NK-92 (cell line): ENCODE data around the gene ZBTB40.

ENCODE experiments used
- DNase-seq: peaks from one replicate; lab custom pipeline; 2025; ENCODE audit not compliant: unreplicated experiment; lab: John Stamatoyannopoulos, UW

The ZBTB40 gene, protein sequence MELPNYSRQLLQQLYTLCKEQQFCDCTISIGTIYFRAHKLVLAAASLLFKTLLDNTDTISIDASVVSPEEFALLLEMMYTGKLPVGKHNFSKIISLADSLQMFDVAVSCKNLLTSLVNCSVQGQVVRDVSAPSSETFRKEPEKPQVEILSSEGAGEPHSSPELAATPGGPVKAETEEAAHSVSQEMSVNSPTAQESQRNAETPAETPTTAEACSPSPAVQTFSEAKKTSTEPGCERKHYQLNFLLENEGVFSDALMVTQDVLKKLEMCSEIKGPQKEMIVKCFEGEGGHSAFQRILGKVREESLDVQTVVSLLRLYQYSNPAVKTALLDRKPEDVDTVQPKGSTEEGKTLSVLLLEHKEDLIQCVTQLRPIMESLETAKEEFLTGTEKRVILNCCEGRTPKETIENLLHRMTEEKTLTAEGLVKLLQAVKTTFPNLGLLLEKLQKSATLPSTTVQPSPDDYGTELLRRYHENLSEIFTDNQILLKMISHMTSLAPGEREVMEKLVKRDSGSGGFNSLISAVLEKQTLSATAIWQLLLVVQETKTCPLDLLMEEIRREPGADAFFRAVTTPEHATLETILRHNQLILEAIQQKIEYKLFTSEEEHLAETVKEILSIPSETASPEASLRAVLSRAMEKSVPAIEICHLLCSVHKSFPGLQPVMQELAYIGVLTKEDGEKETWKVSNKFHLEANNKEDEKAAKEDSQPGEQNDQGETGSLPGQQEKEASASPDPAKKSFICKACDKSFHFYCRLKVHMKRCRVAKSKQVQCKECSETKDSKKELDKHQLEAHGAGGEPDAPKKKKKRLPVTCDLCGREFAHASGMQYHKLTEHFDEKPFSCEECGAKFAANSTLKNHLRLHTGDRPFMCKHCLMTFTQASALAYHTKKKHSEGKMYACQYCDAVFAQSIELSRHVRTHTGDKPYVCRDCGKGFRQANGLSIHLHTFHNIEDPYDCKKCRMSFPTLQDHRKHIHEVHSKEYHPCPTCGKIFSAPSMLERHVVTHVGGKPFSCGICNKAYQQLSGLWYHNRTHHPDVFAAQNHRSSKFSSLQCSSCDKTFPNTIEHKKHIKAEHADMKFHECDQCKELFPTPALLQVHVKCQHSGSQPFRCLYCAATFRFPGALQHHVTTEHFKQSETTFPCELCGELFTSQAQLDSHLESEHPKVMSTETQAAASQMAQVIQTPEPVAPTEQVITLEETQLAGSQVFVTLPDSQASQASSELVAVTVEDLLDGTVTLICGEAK

DNA sequence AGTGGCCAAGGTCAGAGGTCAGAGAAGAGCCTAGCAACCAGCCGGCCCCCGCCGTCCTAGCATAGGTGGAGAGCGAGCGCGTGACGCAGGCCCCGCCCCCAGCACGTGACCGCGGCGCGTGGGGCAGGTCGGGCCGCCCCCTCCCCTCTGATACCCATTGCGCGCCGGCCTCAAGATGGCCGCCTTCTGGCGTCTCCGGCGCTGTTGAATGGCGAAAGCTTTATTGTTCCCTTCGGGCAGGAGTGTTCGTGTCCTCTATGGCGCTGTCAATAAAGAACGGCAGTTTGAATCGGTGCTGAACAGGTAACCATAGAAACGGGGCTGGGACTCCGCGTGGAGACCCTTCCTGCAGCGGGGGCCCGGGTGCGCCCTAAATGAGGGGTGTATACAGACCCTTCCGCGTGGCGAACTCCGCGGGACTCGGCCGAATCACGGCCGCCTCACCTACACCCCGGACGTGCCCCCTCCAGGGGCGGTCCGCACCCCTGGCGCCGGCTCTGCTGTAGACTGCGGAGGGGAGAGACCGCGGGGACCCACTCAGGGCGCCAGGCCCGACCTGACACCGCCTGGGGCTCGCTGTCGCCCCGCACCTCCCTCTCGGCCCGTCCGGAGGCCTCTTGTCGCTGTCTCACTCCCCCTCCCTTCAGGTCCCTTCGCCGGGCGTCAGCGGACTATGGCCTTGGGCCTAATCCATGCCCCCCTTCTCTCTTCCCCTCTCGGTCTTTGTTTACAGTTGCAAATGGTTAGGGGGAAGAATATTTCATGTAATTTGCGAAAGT is at the start of gene ZBTB40:
Gene ZBTB40 (plus strand): TSS at position 150 of the 779 bp plus-strand sequence. CDS start 38,098 bp downstream, outside the sequence.
- peak; percentile 41 for DNase-seq

DNA sequence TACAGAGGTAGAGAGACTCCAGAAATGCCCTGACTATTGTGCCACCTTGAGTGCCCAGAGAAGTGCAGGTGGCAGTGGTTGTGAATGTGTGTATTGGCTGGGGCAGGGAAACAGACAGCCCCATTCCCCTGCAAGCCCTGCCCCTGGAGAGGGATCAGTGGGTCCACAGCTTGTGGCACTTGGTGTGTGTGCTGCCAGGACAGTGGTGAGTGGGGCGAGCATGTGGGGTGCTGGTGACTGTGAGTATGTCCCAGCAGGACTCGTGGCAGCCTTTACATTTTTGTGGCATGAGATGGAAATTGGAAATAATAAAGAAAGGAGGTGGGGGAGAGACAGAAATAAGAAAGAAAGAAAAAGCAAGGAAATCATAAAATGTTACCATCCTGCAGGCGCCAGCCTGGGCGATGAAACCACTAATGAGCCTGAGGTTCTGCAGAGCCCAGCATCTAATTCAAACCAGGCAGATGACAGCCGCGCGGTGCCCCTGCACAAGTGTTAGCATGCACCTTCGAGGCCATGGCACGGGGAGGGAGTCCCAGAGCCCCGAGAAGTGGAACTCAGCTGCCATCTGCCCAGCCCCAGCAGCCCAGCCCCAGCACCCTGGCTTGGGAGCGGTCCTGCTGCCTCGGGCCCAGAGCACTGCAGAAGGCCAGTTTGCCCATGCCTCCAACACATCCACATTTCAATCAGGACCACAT is 49.1 kb upstream of the ZBTB40 start:
- no peak for DNase-seq

DNA sequence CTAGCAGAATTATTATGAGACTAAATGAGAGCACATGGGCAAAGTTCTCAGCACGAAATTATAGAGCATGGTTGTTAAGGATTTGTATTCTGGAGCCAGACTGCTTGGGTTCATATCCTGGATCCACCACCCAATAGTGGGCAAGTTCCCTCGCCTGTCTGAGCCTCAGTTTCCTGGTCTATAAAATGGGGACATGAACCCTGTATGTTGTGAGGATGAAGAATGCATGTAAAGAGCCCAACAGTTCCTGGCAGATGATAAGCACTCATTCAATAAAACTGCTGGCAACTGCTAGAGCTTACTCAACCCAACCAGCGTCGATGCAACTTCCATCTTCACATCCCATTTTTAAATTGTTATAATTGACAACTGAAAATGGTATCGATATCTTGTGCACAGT is 47.2 kb upstream of the ZBTB40 start:
- DNase-seq, result no peak

DNA sequence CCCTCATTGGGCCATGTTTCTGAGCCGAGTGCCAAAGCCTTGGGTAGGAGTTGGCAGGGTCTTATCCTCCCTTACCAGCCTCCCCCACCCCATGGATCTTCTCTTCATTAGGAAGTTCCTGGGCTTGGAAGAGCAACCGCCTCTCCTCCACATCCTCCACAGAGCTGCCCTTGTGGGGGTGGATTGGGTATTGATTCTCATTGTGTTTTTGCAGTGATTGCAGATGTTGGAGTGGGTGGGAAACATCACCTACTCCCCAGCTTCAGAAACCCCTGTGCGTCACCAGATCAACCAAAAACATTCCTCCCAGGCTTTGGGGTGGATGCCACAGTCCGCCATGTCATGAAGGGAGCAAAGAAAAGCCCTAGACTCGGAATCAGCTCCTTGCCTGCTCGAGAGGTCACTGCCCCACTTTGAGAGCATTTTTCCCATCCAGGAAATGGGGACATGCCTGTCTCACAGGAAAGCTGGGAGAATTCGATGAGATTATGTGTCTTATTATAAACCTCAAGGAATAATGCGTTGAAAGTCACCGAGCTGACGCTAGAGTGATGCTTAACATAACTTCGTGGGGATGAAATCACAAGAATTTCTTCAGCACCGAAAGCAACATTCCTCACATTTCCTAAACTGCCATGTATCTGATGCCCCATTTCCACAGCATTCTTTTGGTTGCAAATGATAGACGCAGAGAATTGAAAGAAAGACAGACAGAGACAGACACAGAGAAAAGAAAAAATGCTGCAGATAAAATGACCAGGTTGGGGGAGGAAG is 44.7 kb upstream of the ZBTB40 start:
- no peak for DNase-seq

DNA sequence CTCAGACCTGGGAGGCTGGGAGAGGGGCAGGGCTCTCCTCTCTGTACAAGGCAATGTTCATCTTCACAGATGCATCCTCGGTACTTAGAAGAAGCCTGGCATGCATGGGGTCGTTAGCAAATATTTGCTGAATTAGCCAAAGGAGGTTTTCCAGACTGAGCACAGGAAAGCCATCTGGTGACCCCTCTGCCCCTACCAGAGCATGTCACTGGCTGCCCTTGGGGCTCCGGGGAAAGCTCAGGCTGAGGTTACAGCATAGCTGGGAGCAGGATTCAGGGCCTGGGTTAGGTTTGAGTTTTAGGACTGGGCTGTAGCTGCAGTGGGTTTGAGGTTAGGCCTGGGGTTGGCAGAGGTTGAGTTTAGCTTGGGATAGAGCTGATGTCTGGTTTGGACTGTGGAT is 43.4 kb upstream of the ZBTB40 start:
- no peak for DNase-seq

DNA sequence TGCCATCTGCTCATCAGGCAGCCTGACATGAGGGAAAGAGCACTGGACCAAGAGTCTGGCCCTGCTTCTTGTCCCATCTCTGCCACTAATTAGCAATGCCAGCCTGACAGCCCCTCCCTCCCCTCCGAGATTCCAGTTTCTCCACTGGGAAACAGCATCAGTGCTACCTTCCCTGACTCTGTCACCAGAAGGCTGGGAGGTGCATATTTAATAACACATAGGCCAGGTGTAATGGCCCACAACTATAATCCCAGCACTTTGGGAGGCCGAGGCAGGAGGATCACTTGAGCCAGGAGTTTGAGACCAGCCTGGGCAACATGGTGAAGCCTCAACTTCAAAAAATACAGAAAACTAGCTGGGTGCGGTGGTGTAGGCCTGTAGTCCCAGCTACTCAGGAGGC is 41.2 kb upstream of the ZBTB40 start:
- DNase-seq, result no peak

DNA sequence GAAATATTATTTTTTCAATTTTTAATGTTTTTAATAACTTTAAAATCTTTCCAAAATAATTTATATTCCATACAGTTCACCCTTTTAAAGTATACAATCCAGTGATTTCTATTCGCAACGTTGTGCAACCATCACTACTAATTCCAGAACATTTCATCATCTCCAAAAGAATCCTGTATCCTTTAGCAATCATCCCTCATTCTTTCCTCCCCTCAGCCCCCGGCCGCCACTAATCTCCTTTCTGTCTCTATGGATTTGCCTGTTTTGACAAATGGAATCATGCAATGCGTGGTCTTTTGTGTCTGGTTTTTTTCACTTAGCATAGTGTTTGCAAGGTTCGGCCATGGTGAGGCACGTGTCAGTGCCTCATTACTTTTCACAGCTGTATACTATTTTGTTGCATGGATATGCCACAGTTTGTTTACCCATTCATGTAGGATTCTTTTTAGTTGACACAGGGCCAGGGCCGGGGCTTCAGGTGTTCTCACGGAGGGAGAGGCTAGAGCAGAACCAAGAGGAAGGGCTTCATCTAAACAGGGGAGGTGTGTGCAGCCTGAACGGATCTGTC is 40.6 kb upstream of the ZBTB40 start:
- no peak for DNase-seq

DNA sequence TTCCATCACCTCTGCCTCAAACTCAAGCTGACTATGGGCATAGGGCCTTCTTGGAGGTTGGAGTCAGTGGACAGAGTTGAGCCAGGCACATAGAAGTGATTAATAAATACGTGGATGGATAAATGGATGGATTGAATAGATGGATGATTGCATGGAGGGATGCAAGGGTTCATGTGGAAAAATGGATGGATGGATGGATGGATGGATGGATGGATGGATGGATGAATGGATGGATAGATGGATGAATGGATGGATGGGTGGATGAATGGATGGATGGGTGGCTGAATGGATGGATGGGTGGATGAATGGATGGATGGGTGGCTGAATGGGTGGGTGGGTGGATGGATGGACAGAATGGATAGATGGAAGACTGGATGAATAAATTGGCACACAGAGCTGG is 40.1 kb upstream of the ZBTB40 start:
- DNase-seq, result no peak

DNA sequence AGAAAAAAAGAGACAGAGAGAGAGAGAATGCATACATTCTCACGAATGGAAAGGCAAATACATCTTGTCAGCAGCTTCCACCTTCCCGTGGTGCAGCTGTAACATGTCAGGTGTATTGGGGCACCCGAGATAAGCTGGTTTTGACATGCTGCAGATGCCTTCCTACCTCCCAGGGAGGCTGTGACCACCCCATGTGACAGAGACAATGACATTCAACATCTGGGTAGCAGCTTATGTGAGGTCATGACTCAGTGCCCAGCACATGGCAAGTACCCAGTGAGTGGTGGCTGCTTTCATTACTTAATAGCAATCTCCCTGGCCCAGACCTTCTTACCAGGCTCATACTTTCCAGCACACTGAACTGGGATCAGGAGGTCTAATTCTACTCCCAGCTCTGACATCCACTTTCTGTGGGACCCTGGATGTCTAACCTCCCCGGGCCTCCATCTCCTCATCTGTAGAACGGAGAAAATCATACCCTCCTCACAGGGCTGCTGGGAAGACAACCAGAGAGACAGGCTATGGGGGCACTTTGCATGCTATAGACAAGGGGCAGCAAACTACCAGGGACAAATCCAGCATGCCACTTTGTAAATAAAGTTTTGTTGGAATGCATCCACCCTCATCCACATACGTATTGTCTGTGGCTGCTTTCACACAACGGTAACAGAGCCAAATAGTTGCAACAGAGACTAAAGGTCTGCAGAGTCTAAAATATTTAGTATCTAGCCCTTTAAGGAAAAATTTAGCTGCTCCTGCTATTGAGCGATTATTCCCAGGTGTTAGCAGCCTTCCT is 38.5 kb upstream of the ZBTB40 start:
- DNase-seq, result no peak

DNA sequence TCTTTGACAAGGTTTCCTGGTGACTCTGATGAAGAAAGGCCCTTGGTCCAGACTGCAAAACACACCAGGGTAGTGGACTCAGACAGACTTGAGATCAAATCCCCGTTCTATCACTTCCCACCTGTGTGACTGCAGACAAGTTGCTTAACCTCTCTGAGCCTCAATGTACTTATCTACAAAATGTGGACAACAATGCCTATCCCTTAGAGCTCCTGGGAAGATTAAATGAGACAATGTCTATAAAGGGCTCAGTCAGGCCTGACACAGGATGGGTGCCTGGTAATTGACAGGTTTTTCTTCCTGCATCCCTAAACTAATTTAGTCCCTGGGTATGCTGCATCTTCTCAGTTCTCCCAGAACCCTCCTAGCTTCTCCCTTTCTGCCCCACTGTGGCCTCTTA is 37.9 kb upstream of the ZBTB40 start:
- no peak for DNase-seq

DNA sequence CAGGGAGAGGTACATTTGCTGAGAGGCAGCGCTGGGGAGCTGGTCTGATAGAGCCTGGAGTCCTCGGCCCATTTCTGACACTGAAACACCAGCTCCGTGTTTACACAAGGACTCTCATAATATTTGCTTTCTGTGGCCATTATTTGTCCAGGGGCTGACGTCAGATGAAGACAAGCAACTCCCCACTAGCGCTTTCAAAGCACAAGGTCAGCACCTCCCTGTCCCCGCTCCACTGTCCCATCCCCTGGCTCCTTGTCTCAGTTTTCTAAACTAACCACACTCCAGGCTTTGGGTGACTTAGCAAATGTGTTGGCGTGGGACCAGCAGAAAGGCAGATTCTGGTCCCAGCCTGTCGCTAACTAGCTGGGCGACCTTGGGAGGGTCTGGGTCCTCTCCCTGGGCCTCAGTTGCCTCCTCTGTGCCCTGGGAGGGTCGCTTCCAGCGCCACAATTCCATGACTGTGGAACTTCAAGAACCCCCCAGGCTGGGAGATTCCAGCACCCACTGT is 37.4 kb upstream of the ZBTB40 start:
- no peak for DNase-seq

DNA sequence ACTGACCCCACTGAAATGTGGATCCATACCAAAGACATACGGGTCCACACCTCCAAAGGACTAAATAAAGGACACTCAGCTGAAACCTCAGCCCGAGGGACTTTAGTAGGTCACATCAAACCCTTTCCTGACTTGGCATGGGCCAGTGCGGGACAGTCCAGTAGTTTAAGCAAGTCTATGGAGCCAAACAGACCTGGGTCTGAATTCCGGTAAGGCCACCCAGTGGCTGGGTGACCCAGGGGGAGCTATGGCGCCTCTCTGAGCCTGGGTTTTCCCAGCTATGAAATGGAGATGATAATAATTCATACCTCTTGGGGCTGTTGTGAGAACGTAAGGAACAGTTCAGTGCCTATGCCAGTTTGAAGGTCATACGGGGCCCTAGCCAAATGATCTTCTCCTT is 36.2 kb upstream of the ZBTB40 start:
- no peak for DNase-seq

DNA sequence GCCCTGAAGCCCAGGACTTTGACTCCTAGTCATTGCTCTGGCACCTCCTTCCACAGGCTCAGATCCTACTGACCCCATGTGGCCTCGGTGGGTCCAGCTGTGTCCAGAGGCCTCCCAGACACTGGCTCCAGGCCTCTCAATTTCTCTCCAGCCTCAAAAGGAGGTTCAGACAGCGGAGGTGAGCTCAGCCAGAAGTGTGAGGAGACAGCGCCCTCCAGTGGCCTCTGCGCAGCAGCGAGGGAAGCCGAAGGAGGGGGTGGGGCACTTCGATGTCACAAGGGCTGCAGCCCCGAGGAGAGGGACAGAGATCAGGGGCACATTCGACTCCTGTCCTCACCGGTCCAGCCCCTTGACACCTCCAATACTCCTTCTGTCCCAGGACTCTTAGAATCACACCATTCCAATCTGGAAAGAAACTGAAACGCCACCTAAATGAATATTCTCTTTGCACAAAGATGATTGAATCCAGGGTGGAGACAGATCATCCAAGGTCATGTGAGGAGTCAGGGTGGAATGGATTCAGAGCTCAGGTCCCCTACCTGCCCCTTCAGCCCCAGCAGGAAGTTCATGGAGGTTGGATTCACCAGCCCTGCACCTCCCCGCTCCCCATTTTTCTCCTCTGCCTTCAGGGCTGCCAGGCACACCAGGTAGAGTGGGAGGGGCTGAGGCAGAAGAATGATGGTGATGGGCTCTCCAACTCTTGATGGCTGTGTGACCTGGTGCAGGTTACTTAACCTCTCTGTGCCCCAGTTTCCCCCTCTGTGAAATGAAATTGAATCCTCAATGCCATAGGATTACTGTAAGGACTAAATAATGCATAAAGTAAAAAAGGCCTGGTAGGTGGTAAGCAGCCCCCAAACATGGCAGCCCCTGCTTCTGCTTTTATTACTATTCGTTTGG is 34.8 kb upstream of the ZBTB40 start:
- DNase-seq, result no peak

DNA sequence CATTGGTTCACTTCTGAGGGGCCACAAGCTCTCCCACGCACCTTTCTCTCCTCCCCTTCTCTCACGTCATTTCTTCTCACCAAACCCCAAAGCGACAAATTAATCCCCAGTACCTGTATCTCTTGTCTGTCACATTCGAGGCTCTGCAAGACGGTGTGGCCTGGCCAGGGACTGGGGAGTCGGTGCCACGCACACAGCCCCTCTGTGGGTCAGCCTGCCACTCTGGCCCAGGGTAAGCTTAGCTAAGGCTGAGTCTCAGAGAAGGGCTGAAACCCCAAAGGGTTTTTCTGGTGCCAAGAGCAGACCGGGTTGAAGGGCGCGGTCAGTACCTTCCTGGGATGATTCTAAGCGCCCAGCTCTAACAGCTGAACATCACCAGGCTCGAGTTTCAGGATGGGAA is 34.2 kb upstream of the ZBTB40 start:
- no peak for DNase-seq

DNA sequence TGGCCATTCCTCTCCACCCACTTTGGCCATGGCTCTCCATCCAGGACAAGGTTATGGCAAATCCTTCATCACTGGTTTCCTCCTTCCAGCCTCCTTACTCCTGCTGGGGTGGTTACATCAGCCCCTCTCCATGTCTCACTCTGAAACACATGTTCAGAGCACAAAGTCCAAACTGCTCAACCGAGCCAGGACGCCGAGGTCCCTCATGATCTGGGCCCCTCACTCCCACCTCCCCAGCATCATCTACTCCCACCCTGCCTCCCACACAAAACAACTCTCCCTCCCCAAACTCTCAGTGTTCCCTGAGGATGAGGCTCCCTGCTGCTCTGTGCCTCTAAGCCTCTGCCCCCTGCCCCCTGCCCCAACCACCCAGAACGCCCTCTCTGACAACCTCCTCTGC is 33.3 kb upstream of the ZBTB40 start:
- no peak for DNase-seq

DNA sequence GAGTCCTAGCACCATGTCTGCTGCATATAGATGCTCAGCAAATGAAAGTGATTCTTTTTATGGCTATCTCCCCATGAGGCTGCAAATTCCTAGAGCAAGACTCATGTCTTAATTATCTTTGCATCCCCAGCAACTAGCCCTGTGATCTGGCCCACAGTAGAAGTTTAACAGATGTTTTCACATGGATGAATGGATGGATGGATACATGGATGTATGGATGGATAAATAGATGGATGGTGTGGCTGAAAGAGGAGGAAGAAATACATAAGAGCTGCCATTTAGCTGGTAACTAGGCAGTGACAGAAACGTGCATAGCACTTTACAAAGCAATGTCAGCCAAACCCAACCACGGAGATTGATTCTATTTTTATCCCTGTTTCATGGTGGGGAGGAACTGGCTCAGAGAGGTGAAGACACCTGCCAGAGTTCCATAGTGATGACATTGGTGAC is 32.7 kb upstream of the ZBTB40 start:
- no peak for DNase-seq
